ENCODE measurements around the gene TRIM46. TPM values are rescaled to one million over a fixed set of nuclear protein-coding genes. Genes with fewer than 3 reads are reported as not detected.
"Not testable (repeated sequence)": the region's sequence is repeated elsewhere in the genome, so short reads cannot be mapped to it uniquely, and the experiment has no call there.

TRIM46 gene
- polyA plus RNA-seq, 2 donors: 0.19 to 0.47 TPM

- WGBS, 2 donors: 0 to 1% methylated on average over 38 of the region's 38 CpGs
- peaks cover 4 to 15% of the 10 kb centered on the region in 2 donors for H3K4me1 ChIP-seq (ENCODE audit: control insufficient read depth in 2 of 2, insufficient read depth in 2 of 2, low read length in 1 of 2)
- H3K9me3 ChIP-seq (ENCODE audit: control insufficient read depth in 2 of 2, insufficient read depth in 1 of 2, low read depth in 1 of 2, low read length in 1 of 2): no peaks in the 10 kb centered on the region
- peaks cover 0 to 15% of the 10 kb centered on the region in 2 donors for H3K36me3 ChIP-seq (ENCODE audit: control insufficient read depth in 2 of 2, insufficient read depth in 2 of 2, low read length in 1 of 2)
- H3K4me3 ChIP-seq (ENCODE audit: low read depth in 1 of 2, low read length in 2 of 2): peak overlapping the region; percentile 48 to 52
- no peaks in the 10 kb centered on the region for H3K27me3 ChIP-seq (ENCODE audit: control insufficient read depth in 1 of 2, insufficient read depth in 2 of 2, low read length in 2 of 2)
- peak overlapping the region; percentile 98 for H3K27ac ChIP-seq (ENCODE audit: low read depth in 2 of 2, low read length in 1 of 2)
Measured at GRCh38 chr1:155193275-155193990, 19.8 kb downstream of the TRIM46 start.

DNA sequence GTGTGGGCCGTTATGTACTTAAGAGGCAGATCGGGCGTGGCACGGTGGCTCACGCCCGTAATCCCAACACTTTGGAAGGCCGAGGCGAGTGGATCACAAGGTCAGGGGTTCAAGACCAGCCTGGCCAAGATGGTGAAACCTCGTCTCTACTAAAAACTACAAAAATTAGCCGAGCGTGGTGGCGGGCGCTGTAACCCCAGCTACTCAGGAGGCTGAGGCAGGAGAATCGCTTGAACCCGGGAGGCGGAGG, 20.3 kb downstream of the TRIM46 start:
- Histone ChIP-seq H3K4me3 (ENCODE audit: low read depth in 1 of 2, low read length in 2 of 2) (peak overlapping the region; percentile 48 to 52), H3K4me1 (ENCODE audit: control insufficient read depth in 2 of 2, insufficient read depth in 2 of 2, low read length in 1 of 2) (peaks cover 4 to 15% of the 10 kb centered on the region in 2 donors), H3K27ac (ENCODE audit: low read depth in 2 of 2, low read length in 1 of 2) (peak overlapping the region; percentile 98), H3K36me3 (ENCODE audit: control insufficient read depth in 2 of 2, insufficient read depth in 2 of 2, low read length in 1 of 2) (peaks cover 0 to 18% of the 10 kb centered on the region in 2 donors)
- 3% methylated on average over 16 of the region's 16 CpGs for WGBS, 2 donors
- not testable (repeated sequence) for H3K27me3 ChIP-seq (ENCODE audit: control insufficient read depth in 1 of 2, insufficient read depth in 2 of 2, low read length in 2 of 2); H3K9me3 ChIP-seq (ENCODE audit: control insufficient read depth in 2 of 2, insufficient read depth in 1 of 2, low read depth in 1 of 2, low read length in 1 of 2)

DNA sequence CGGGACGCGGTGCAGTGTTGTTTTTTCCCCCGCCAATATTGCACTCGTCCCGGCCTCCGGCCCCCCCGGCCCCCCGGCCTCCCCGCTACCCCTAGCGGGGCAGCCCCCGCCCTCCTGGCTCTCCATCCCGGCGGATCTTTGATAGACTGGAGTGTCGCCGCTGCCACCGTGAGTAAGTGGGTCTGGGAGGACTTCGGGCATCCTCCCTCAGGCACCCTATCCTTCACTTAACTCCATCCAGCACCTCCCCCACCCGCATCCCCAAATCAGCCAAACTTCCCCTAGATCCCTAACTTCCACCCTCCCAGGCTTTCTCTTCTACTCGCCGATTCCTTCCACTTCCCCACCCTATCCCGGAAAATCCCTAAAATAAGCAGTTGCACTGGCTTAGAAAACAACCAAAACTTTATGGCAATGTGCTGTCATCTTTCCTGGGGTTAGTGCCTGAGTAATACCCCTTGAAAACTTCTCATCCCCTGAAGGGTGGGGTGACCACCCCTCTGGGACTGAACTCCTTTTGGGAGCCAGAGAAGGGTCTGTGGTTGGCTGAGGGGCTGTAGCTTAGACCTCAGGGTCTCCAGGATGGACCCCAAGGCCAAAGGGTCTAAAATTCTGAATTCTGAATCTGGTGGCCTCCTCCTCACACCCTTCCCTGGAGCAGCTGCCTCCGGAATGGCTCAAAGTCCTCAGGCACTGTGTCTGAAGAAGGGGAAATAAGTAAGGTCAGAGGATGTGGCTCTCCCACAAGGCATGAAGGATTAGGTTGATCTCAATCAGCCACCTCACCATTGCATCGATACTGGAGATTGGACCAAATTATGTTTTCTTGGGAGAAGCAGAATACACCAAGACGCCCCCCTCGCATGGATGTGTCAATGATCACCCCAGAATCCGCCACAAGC, 21.8 kb downstream of the TRIM46 start:
- Histone ChIP-seq H3K9me3 (ENCODE audit: control insufficient read depth in 2 of 2, insufficient read depth in 1 of 2, low read depth in 1 of 2, low read length in 1 of 2) (no peaks in the 10 kb centered on the region), H3K27me3 (ENCODE audit: control insufficient read depth in 1 of 2, insufficient read depth in 2 of 2, low read length in 2 of 2) (no peaks in the 10 kb centered on the region), H3K27ac (ENCODE audit: low read depth in 2 of 2, low read length in 1 of 2) (peak overlapping the region; percentile 53 to 98), H3K36me3 (ENCODE audit: control insufficient read depth in 2 of 2, insufficient read depth in 2 of 2, low read length in 1 of 2) (peaks cover 0 to 18% of the 10 kb centered on the region in 2 donors), H3K4me1 (ENCODE audit: control insufficient read depth in 2 of 2, insufficient read depth in 2 of 2, low read length in 1 of 2) (peaks cover 4 to 15% of the 10 kb centered on the region in 2 donors), H3K4me3 (ENCODE audit: low read depth in 1 of 2, low read length in 2 of 2) (peak overlapping the region in 1 of 2 donors; percentile 48)
- 20 to 27% methylated on average over 21 to 27 of the region's 27 CpGs for WGBS, 2 donors

- Histone ChIP-seq H3K27ac (ENCODE audit: low read depth in 2 of 2, low read length in 1 of 2) (peak overlapping the region in 1 of 2 donors; percentile 36), H3K4me1 (ENCODE audit: control insufficient read depth in 2 of 2, insufficient read depth in 2 of 2, low read length in 1 of 2) (peaks cover 4 to 15% of the 10 kb centered on the region in 2 donors), H3K36me3 (ENCODE audit: control insufficient read depth in 2 of 2, insufficient read depth in 2 of 2, low read length in 1 of 2) (peaks cover 0 to 21% of the 10 kb centered on the region in 2 donors), H3K9me3 (ENCODE audit: control insufficient read depth in 2 of 2, insufficient read depth in 1 of 2, low read depth in 1 of 2, low read length in 1 of 2) (no peaks in the 10 kb centered on the region), H3K27me3 (ENCODE audit: control insufficient read depth in 1 of 2, insufficient read depth in 2 of 2, low read length in 2 of 2) (no peaks in the 10 kb centered on the region), H3K4me3 (ENCODE audit: low read depth in 1 of 2, low read length in 2 of 2) (no peak overlapping the region)
- 78 to 82% methylated on average over 6 of the region's 6 CpGs for WGBS, 2 donors
Measured at GRCh38 chr1:155196103-155196892, 22.6 kb downstream of the TRIM46 start.

DNA sequence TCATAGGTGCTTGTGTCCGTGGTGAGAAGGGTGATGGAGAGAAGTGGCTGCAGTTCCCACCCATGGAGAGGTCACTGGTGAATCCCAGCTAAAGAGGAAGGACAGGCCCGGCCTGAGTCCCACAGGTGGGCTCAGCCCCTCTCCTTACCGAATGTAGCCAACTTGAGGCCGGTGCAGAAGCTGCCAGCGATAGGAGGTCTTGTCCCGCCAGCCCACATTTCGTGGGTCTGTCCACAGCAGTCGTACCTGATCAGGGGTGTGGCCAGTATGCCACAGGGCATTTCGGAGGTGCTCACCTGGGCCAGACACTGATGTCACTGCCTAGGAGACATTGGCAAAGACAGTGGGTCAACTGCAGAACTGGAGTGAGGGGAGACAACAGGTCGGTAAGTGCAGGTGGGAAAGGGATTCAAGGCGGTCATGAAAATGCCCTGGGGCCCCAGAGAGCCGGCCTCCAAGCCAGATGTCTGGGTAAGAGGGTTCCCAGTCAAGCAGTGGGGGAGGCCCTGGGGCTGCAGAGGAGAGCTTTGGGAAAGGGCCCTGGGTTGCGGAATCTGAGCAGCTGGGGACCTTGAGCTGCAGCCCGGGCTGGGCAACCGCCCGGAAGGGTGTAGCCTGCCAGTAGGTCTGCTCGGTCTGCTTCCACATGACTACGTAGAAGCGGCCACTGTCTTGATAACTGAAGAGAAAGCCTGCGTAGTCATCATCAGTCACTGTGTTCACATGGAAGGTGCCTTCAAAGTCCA, 23.4 kb downstream of the TRIM46 start:
- Histone ChIP-seq H3K9me3 (ENCODE audit: control insufficient read depth in 2 of 2, insufficient read depth in 1 of 2, low read depth in 1 of 2, low read length in 1 of 2) (no peaks in the 10 kb centered on the region), H3K27ac (ENCODE audit: low read depth in 2 of 2, low read length in 1 of 2) (no peak overlapping the region), H3K36me3 (ENCODE audit: control insufficient read depth in 2 of 2, insufficient read depth in 2 of 2, low read length in 1 of 2) (peaks cover 0 to 23% of the 10 kb centered on the region in 2 donors), H3K4me1 (ENCODE audit: control insufficient read depth in 2 of 2, insufficient read depth in 2 of 2, low read length in 1 of 2) (peaks cover 2 to 15% of the 10 kb centered on the region in 2 donors), H3K4me3 (ENCODE audit: low read depth in 1 of 2, low read length in 2 of 2) (no peak overlapping the region), H3K27me3 (ENCODE audit: control insufficient read depth in 1 of 2, insufficient read depth in 2 of 2, low read length in 2 of 2) (no peaks in the 10 kb centered on the region)
- WGBS, 2 donors: 79 to 87% methylated on average over 20 of the region's 20 CpGs

DNA sequence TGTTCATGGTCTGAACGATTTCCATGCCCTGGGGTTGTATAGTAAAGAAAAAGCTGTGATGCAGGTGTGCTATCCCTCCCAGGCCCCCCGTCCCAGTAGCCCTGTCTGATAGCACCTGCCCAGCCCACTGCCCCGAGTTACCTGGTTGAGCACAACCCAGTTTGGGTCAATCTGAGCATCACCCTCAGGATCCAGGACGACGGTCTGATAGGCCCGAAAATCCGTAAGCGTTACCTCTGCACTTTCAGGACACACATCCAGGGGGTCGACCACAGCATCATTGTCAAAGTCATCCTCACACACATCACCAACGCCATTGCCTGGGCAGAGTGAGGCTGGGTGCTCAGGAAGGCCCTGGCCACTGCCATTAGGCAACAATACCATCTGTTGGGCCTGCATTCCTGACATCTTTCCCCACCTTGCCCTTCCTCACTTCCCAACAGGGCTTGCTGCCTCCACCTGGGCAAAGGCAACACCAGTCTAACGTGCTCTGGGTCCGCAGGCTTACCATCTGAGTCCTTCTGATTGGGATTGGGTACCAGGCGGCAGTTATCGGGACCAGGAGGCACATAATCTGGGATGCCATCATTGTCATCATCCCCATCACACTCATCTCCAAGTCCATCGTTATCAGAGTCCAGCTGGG, 24.4 kb downstream of the TRIM46 start:
- Histone ChIP-seq H3K4me1 (ENCODE audit: control insufficient read depth in 2 of 2, insufficient read depth in 2 of 2, low read length in 1 of 2) (peaks cover 2 to 12% of the 10 kb centered on the region in 2 donors), H3K36me3 (ENCODE audit: control insufficient read depth in 2 of 2, insufficient read depth in 2 of 2, low read length in 1 of 2) (peaks cover 0 to 23% of the 10 kb centered on the region in 2 donors), H3K27ac (ENCODE audit: low read depth in 2 of 2, low read length in 1 of 2) (no peak overlapping the region), H3K4me3 (ENCODE audit: low read depth in 1 of 2, low read length in 2 of 2) (no peak overlapping the region), H3K27me3 (ENCODE audit: control insufficient read depth in 1 of 2, insufficient read depth in 2 of 2, low read length in 2 of 2) (no peaks in the 10 kb centered on the region), H3K9me3 (ENCODE audit: control insufficient read depth in 2 of 2, insufficient read depth in 1 of 2, low read depth in 1 of 2, low read length in 1 of 2) (no peaks in the 10 kb centered on the region)
- WGBS, 2 donors: 90% methylated on average over 15 of the region's 15 CpGs

DNA sequence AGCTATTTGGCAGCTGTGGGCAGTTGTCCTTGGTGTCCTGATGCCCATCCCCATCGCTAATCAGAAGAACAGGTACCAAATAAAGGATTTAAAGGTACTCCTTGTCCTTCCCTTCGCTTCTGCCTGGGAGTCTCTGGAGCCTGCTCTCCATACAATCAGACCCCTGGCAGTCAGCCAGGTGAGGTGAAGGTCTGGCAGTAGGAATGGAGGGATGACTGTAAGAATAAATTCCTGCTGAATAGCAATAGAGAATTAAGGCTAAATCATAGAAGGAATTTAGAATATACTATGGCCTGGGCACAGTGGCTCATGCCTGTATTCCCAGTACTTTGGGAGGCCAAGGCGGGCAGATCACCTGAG, 24.9 kb downstream of the TRIM46 start:
- H3K4me3 ChIP-seq (ENCODE audit: low read depth in 1 of 2, low read length in 2 of 2): no peak overlapping the region
- H3K27ac ChIP-seq (ENCODE audit: low read depth in 2 of 2, low read length in 1 of 2): no peak overlapping the region
- H3K36me3 ChIP-seq (ENCODE audit: control insufficient read depth in 2 of 2, insufficient read depth in 2 of 2, low read length in 1 of 2): peaks cover 0 to 23% of the 10 kb centered on the region in 2 donors
- H3K9me3 ChIP-seq (ENCODE audit: control insufficient read depth in 2 of 2, insufficient read depth in 1 of 2, low read depth in 1 of 2, low read length in 1 of 2): no peaks in the 10 kb centered on the region
- 97 to 99% methylated on average over 3 of the region's 3 CpGs for WGBS, 2 donors
- no peaks in the 10 kb centered on the region for H3K27me3 ChIP-seq (ENCODE audit: control insufficient read depth in 1 of 2, insufficient read depth in 2 of 2, low read length in 2 of 2)
- peaks cover 2 to 12% of the 10 kb centered on the region in 2 donors for H3K4me1 ChIP-seq (ENCODE audit: control insufficient read depth in 2 of 2, insufficient read depth in 2 of 2, low read length in 1 of 2)

- no peaks in the 10 kb centered on the region for H3K27me3 ChIP-seq (ENCODE audit: control insufficient read depth in 1 of 2, insufficient read depth in 2 of 2, low read length in 2 of 2)
- no peak overlapping the region for H3K4me3 ChIP-seq (ENCODE audit: low read depth in 1 of 2, low read length in 2 of 2)
- H3K27ac ChIP-seq (ENCODE audit: low read depth in 2 of 2, low read length in 1 of 2): no peak overlapping the region
- H3K4me1 ChIP-seq (ENCODE audit: control insufficient read depth in 2 of 2, insufficient read depth in 2 of 2, low read length in 1 of 2): peaks cover 2 to 3% of the 10 kb centered on the region in 2 donors
- no peaks in the 10 kb centered on the region for H3K9me3 ChIP-seq (ENCODE audit: control insufficient read depth in 2 of 2, insufficient read depth in 1 of 2, low read depth in 1 of 2, low read length in 1 of 2)
- peaks cover 0 to 23% of the 10 kb centered on the region in 2 donors for H3K36me3 ChIP-seq (ENCODE audit: control insufficient read depth in 2 of 2, insufficient read depth in 2 of 2, low read length in 1 of 2)
- WGBS, 2 donors: 82 to 91% methylated on average over 4 of the region's 4 CpGs
Measured at GRCh38 chr1:155199792-155200191, 26.1 kb downstream of the TRIM46 start.

Data from esophagus (tissue), 2 donors.